ENCODE data around the gene SYT2. TPM values are rescaled to one million over a fixed set of nuclear protein-coding genes. Genes with fewer than 3 reads are reported as not detected.

SYT2 gene
- total and polyA plus RNA-seq, 2 donors from 2014 or later: 0.15 to 0.19 TPM

DNA sequence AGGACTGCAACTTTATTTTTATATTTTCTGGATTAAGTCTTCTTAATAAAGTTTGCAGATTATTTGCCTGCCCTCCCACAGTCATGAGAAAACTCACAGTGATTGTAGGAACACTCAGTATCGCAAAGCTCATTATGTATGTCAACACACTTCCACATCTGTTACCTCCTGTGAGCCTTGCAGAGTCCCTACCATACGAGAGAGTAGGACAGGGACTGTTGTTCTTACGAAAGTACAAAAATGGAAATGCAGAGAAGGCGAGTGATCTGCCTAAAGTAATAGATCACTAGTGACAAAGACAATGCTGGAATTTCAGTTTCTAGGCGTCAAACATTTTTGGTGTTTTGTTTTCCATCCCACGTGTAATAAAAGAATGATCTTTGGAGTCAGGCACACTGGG is 131.7 kb downstream of the SYT2 start:
- H3K36me3 ChIP-seq (ENCODE audit: control insufficient read depth in 2 of 3, insufficient read depth in 3 of 3, low read length in 3 of 3): peaks cover 0 to 17% (median 3%) of the 10 kb centered on the region in 3 donors
- intact Hi-C loops (cut with DNase I): no loop called here
- no peak overlapping the region for H3K27ac ChIP-seq (ENCODE audit: low read depth in 2 of 2, low read length in 2 of 2)
- TF ChIP-seq, protein P1, sequence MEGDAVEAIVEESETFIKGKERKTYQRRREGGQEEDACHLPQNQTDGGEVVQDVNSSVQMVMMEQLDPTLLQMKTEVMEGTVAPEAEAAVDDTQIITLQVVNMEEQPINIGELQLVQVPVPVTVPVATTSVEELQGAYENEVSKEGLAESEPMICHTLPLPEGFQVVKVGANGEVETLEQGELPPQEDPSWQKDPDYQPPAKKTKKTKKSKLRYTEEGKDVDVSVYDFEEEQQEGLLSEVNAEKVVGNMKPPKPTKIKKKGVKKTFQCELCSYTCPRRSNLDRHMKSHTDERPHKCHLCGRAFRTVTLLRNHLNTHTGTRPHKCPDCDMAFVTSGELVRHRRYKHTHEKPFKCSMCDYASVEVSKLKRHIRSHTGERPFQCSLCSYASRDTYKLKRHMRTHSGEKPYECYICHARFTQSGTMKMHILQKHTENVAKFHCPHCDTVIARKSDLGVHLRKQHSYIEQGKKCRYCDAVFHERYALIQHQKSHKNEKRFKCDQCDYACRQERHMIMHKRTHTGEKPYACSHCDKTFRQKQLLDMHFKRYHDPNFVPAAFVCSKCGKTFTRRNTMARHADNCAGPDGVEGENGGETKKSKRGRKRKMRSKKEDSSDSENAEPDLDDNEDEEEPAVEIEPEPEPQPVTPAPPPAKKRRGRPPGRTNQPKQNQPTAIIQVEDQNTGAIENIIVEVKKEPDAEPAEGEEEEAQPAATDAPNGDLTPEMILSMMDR (IDR thresholded peaks at IDR 0.05; ENCODE audit: borderline replicate concordance, extremely low read depth, insufficient read depth): no peak
- H3K27me3 ChIP-seq (ENCODE audit: control insufficient read depth, insufficient read depth, low read length): no peaks in the 10 kb centered on the region
- H3K4me3 ChIP-seq (ENCODE audit: low read length in 3 of 3): no peak overlapping the region
- H3K4me1 ChIP-seq (ENCODE audit: control insufficient read depth in 2 of 3, insufficient read depth in 2 of 3, low read depth in 1 of 3, low read length in 3 of 3): peaks cover 0 to 19% (median 2%) of the 10 kb centered on the region in 3 donors
- no peak overlapping the region for H3K9ac ChIP-seq (ENCODE audit: low read length in 3 of 3)
- DNase-seq (peak in 1 of 5 donors; percentile 45), FAIRE-seq (no peak)
- H3K9me3 ChIP-seq (ENCODE audit: control insufficient read depth in 2 of 3, insufficient read depth in 1 of 3, low read length in 3 of 3): no peaks in the 10 kb centered on the region

DNA sequence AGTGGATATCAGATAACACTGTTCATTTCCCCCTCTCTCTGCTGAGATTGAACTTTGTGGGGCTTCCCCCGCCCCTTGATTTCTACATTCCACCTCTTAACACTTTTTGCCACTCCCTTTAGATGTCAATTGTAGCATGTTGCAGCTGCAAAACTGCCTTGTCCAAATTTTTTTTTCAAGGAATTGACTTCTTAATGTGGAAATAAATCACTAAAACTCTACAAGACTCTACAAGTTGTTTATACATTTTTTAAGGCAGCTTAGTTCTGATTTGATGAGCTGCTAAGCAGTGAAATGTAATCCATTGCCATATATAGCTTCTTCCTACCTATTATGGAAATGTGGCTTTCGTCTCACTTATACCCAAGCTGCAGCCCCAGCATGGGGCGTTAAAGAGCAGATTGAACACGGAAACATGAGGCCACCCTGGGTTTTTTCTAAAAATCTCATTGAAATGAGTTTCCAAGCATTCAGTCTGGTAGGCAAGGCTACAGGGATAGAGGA is 132.2 kb downstream of the SYT2 start:
- TF ChIP-seq, protein P1 (IDR thresholded peaks at IDR 0.05; ENCODE audit: borderline replicate concordance, extremely low read depth, insufficient read depth): no peak
- peaks cover 0 to 12% (median 4%) of the 10 kb centered on the region in 3 donors for H3K36me3 ChIP-seq (ENCODE audit: control insufficient read depth in 2 of 3, insufficient read depth in 3 of 3, low read length in 3 of 3)
- FAIRE-seq (no peak), DNase-seq (peak in 3 of 5 donors; percentile 38 to 94 (median 86))
- no peak overlapping the region for H3K9ac ChIP-seq (ENCODE audit: low read length in 3 of 3)
- H3K27ac ChIP-seq (ENCODE audit: low read depth in 2 of 2, low read length in 2 of 2): no peak overlapping the region
- H3K4me3 ChIP-seq (ENCODE audit: low read length in 3 of 3): no peak overlapping the region
- no peaks in the 10 kb centered on the region for H3K27me3 ChIP-seq (ENCODE audit: control insufficient read depth, insufficient read depth, low read length)
- intact Hi-C loops (cut with DNase I): no loop called here
- H3K9me3 ChIP-seq (ENCODE audit: control insufficient read depth in 2 of 3, insufficient read depth in 1 of 3, low read length in 3 of 3): no peaks in the 10 kb centered on the region
- H3K4me1 ChIP-seq (ENCODE audit: control insufficient read depth in 2 of 3, insufficient read depth in 2 of 3, low read depth in 1 of 3, low read length in 3 of 3): peaks cover 0 to 19% (median 2%) of the 10 kb centered on the region in 3 donors

DNA sequence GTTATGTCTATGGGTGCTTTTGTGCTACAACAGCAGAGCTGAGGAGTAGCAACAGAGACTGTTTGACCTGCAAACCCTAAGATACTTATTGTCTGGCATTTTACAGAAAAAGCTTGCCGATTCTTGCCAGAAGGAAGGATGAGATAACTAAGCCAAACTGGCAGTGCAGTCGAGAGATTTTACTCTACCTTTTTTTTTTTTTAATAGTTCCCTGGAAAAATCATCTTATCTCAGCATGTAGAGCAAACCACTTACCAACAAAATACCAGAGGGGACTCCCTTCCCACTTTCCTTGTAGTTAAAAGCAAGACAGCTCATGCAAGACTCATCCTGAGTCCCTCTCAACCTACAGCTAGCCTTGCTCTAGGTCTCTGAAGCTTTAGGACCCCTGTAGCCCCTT is 132.9 kb downstream of the SYT2 start:
- intact Hi-C loops (cut with DNase I): no loop called here
- TF ChIP-seq, protein P1 (IDR thresholded peaks at IDR 0.05; ENCODE audit: borderline replicate concordance, extremely low read depth, insufficient read depth): no peak
- FAIRE-seq (no peak), DNase-seq (no peak)
- H3K27ac ChIP-seq (ENCODE audit: low read depth in 2 of 2, low read length in 2 of 2): no peak overlapping the region
- no peak overlapping the region for H3K4me3 ChIP-seq (ENCODE audit: low read length in 3 of 3)
- H3K36me3 ChIP-seq (ENCODE audit: control insufficient read depth in 2 of 3, insufficient read depth in 3 of 3, low read length in 3 of 3): peaks cover 0 to 12% (median 9%) of the 10 kb centered on the region in 3 donors
- no peaks in the 10 kb centered on the region for H3K9me3 ChIP-seq (ENCODE audit: control insufficient read depth in 2 of 3, insufficient read depth in 1 of 3, low read length in 3 of 3)
- H3K27me3 ChIP-seq (ENCODE audit: control insufficient read depth, insufficient read depth, low read length): no peaks in the 10 kb centered on the region
- no peak overlapping the region for H3K9ac ChIP-seq (ENCODE audit: low read length in 3 of 3)
- H3K4me1 ChIP-seq (ENCODE audit: control insufficient read depth in 2 of 3, insufficient read depth in 2 of 3, low read depth in 1 of 3, low read length in 3 of 3): peaks cover 0 to 19% (median 2%) of the 10 kb centered on the region in 3 donors

DNA sequence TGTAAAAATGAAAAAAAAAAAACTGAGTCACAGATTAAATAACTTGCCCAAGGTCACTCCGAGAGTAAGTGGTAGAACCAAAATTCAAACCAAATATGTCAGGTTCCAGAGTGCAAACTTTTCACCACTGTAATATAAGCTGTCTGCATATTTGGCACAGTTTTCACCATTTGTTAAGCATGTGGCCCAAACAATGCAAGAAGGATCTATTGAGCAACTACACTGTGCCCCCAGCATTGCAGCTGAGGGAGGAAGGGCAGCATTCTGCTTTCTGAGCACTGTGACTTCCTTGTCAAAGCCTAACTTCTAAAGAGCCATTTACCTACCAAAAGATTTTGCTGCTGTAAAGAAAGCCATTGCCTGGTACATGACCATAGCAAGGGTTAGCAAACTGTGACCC is 133.4 kb downstream of the SYT2 start:
- Histone ChIP-seq H3K4me3 (ENCODE audit: low read length in 3 of 3) (no peak overlapping the region), H3K27me3 (ENCODE audit: control insufficient read depth, insufficient read depth, low read length) (no peaks in the 10 kb centered on the region), H3K9ac (ENCODE audit: low read length in 3 of 3) (no peak overlapping the region), H3K36me3 (ENCODE audit: control insufficient read depth in 2 of 3, insufficient read depth in 3 of 3, low read length in 3 of 3) (peaks cover 0 to 11% (median 9%) of the 10 kb centered on the region in 3 donors), H3K27ac (ENCODE audit: low read depth in 2 of 2, low read length in 2 of 2) (no peak overlapping the region), H3K4me1 (ENCODE audit: control insufficient read depth in 2 of 3, insufficient read depth in 2 of 3, low read depth in 1 of 3, low read length in 3 of 3) (peaks cover 0 to 19% (median 2%) of the 10 kb centered on the region in 3 donors), H3K9me3 (ENCODE audit: control insufficient read depth in 2 of 3, insufficient read depth in 1 of 3, low read length in 3 of 3) (no peaks in the 10 kb centered on the region)
- DNase-seq (no peak), FAIRE-seq (no peak)
- intact Hi-C loops (cut with DNase I): no loop called here
- TF ChIP-seq, protein P1 (IDR thresholded peaks at IDR 0.05; ENCODE audit: borderline replicate concordance, extremely low read depth, insufficient read depth): no peak
